ENCODE data around the gene ZNF747. TPM values are rescaled to one million over a fixed set of nuclear protein-coding genes. Genes with fewer than 3 reads are reported as not detected.

Gene ZNF747
- total RNA-seq, 1 experiment from 2014 or later: 10.6 TPM

- intact Hi-C loops (cut with micrococcal nuclease; ENCODE audit: unreplicated experiment): no loop called here
- DNase-seq (ENCODE audit: low spot score): no peak
- TF ChIP-seq EZH2 (IDR thresholded peaks at IDR 0.05; ENCODE audit: borderline replicate concordance, low read depth, low read length, poor library complexity, severe bottlenecking) (no peak), CTCF (conservative IDR thresholded peaks at IDR 0.05; ENCODE audit: low read depth, low read length) (no peak)
- no peaks in the 10 kb centered on the region for H3K9me3 ChIP-seq (ENCODE audit: low read depth, low read length, poor library complexity, severe bottlenecking)
- H3K27me3 ChIP-seq (replicated peaks; ENCODE audit: insufficient read depth, low read depth, low read length, poor library complexity): no peaks in the 10 kb centered on the region
- H3K36me3 ChIP-seq (ENCODE audit: insufficient read depth, low read length, poor library complexity, severe bottlenecking): no peaks in the 10 kb centered on the region
- H3K27ac ChIP-seq (ENCODE audit: low read depth, low read length, poor library complexity, severe bottlenecking): peak overlapping the region; percentile 49
- POLR2A ChIA-PET (ENCODE audit: low non-redundant PET): no interaction called here
- BruUV-seq (replicated peaks): no TSS peak
- H3K4me3 ChIP-seq (ENCODE audit: low read depth, low read length, poor library complexity, severe bottlenecking): no peak overlapping the region
- H3K4me1 ChIP-seq (ENCODE audit: insufficient read depth, low read length, poor library complexity, severe bottlenecking): peaks cover 22% of the 10 kb centered on the region
- CTCF ChIA-PET: no interaction called here
Measured at GRCh38 chr16:30567160-30567990, 32.7 kb upstream of the ZNF747 start.

- TF ChIP-seq EZH2 (IDR thresholded peaks at IDR 0.05; ENCODE audit: borderline replicate concordance, low read depth, low read length, poor library complexity, severe bottlenecking) (no peak), CTCF (conservative IDR thresholded peaks at IDR 0.05; ENCODE audit: low read depth, low read length) (no peak)
- ChIA-PET CTCF (no interaction called here), POLR2A (ENCODE audit: low non-redundant PET) (no interaction called here)
Measured at GRCh38 chr16:30566531-30566930, 31.9 kb upstream of the ZNF747 start.

GRCh38 chr16:30565984-30566383 is 31.3 kb upstream of the ZNF747 start:
- POLR2A ChIA-PET (ENCODE audit: low non-redundant PET): interaction anchor here (0.6 kb wide), 1 partner anchor 39 kb away, joined by 3 read pairs; no protein-coding TSS in a partner anchor
- Histone ChIP-seq H3K9me3 (ENCODE audit: low read depth, low read length, poor library complexity, severe bottlenecking) (no peaks in the 10 kb centered on the region), H3K4me3 (ENCODE audit: low read depth, low read length, poor library complexity, severe bottlenecking) (no peak overlapping the region), H3K27me3 (replicated peaks; ENCODE audit: insufficient read depth, low read depth, low read length, poor library complexity) (no peaks in the 10 kb centered on the region), H3K36me3 (ENCODE audit: insufficient read depth, low read length, poor library complexity, severe bottlenecking) (no peaks in the 10 kb centered on the region), H3K4me1 (ENCODE audit: insufficient read depth, low read length, poor library complexity, severe bottlenecking) (peaks cover 20% of the 10 kb centered on the region), H3K27ac (ENCODE audit: low read depth, low read length, poor library complexity, severe bottlenecking) (no peak overlapping the region)
- intact Hi-C loops (cut with micrococcal nuclease; ENCODE audit: unreplicated experiment): no loop called here
- DNase-seq (ENCODE audit: low spot score): no peak
- TF ChIP-seq CTCF (conservative IDR thresholded peaks at IDR 0.05; ENCODE audit: low read depth, low read length) (no peak), EZH2 (IDR thresholded peaks at IDR 0.05; ENCODE audit: borderline replicate concordance, low read depth, low read length, poor library complexity, severe bottlenecking) (no peak)
- CTCF ChIA-PET: no interaction called here
- BruUV-seq (replicated peaks): no TSS peak

More at GRCh38 chr16:30566531-30566930, 31.9 kb upstream of the ZNF747 start:
- H3K36me3 ChIP-seq (ENCODE audit: insufficient read depth, low read length, poor library complexity, severe bottlenecking): no peaks in the 10 kb centered on the region
- no peak overlapping the region for H3K27ac ChIP-seq (ENCODE audit: low read depth, low read length, poor library complexity, severe bottlenecking)
- no peak for DNase-seq (ENCODE audit: low spot score)
- intact Hi-C loops (cut with micrococcal nuclease; ENCODE audit: unreplicated experiment): no loop called here
- no TSS peak for BruUV-seq (replicated peaks)
- H3K4me3 ChIP-seq (ENCODE audit: low read depth, low read length, poor library complexity, severe bottlenecking): no peak overlapping the region
- H3K27me3 ChIP-seq (replicated peaks; ENCODE audit: insufficient read depth, low read depth, low read length, poor library complexity): no peaks in the 10 kb centered on the region
- H3K9me3 ChIP-seq (ENCODE audit: low read depth, low read length, poor library complexity, severe bottlenecking): no peaks in the 10 kb centered on the region
- peaks cover 21% of the 10 kb centered on the region for H3K4me1 ChIP-seq (ENCODE audit: insufficient read depth, low read length, poor library complexity, severe bottlenecking)

Data from A673 (cell line).